ENCODE measurements around the gene CHCHD10. TPM values are rescaled to one million over a fixed set of nuclear protein-coding genes. Genes with fewer than 3 reads are reported as not detected.

Gene CHCHD10
- total and polyA plus RNA-seq, 2 donors = 20.0 to 64.0 TPM

GRCh38 chr22:23750714-23751440, 16.9 kb downstream of the CHCHD10 start, which contains the start of gene ZNF70:
Gene ZNF70 (minus strand): TSS chr22:23751112. CDS start chr22:23745140, 5,972 bp downstream.
- Histone ChIP-seq H3K27me3 (ENCODE audit: control insufficient read depth in 2 of 2, insufficient read depth in 1 of 2, low read length in 1 of 2) (no peaks in the 10 kb centered on the region), H3K4me3 (ENCODE audit: low read length in 2 of 2) (peak within 1 kb of the TSS; percentile 84 to 91), H3K9me3 (ENCODE audit: control insufficient read depth in 2 of 2, insufficient read depth in 1 of 2, low read length in 1 of 2) (no peaks in the 10 kb centered on the region), H3K27ac (ENCODE audit: low read depth in 1 of 2, low read length in 1 of 2) (peak within 1 kb of the TSS; percentile 81 to 91), H3K36me3 (ENCODE audit: control insufficient read depth in 2 of 2, insufficient read depth in 2 of 2, low read length in 1 of 2) (no peaks in the 10 kb centered on the region), H3K4me1 (ENCODE audit: control insufficient read depth in 2 of 2, insufficient read depth in 2 of 2, low read length in 2 of 2) (peaks cover 9 to 22% of the 10 kb centered on the region in 2 donors)
- DNase-seq (ENCODE audit: low read depth in 6 of 9, low spot score in 9 of 9) = peak in 7 of 9 donors; percentile 70 to 93 (median 87)
- WGBS = under 1% methylated on average over 78 of the region's 78 CpGs

- Histone ChIP-seq H3K36me3 (ENCODE audit: control insufficient read depth in 2 of 2, insufficient read depth in 2 of 2, low read length in 1 of 2) (no peaks in the 10 kb centered on the region), H3K27me3 (ENCODE audit: control insufficient read depth in 2 of 2, insufficient read depth in 1 of 2, low read length in 1 of 2) (no peaks in the 10 kb centered on the region), H3K4me1 (ENCODE audit: control insufficient read depth in 2 of 2, insufficient read depth in 2 of 2, low read length in 2 of 2) (peaks cover 9 to 22% of the 10 kb centered on the region in 2 donors), H3K4me3 (ENCODE audit: low read length in 2 of 2) (peak overlapping the region; percentile 57 to 84), H3K9me3 (ENCODE audit: control insufficient read depth in 2 of 2, insufficient read depth in 1 of 2, low read length in 1 of 2) (no peaks in the 10 kb centered on the region), H3K27ac (ENCODE audit: low read depth in 1 of 2, low read length in 1 of 2) (peak overlapping the region; percentile 56 to 68)
- no peak for DNase-seq (ENCODE audit: low read depth in 6 of 9, low spot score in 9 of 9)
- WGBS = 42% methylated on average over 5 of the region's 5 CpGs
Measured at GRCh38 chr22:23750367-23750713, 17.4 kb downstream of the CHCHD10 start.

- peaks cover 0 to under 1% of the 10 kb centered on the region in 2 donors for H3K36me3 ChIP-seq (ENCODE audit: control insufficient read depth in 2 of 2, insufficient read depth in 2 of 2, low read length in 1 of 2)
- no peaks in the 10 kb centered on the region for H3K27me3 ChIP-seq (ENCODE audit: control insufficient read depth in 2 of 2, insufficient read depth in 1 of 2, low read length in 1 of 2)
- H3K4me3 ChIP-seq (ENCODE audit: low read length in 2 of 2) = no peak overlapping the region
- WGBS = 90% methylated on average over 12 of the region's 12 CpGs
- no peaks in the 10 kb centered on the region for H3K9me3 ChIP-seq (ENCODE audit: control insufficient read depth in 2 of 2, insufficient read depth in 1 of 2, low read length in 1 of 2)
- peaks cover 9 to 22% of the 10 kb centered on the region in 2 donors for H3K4me1 ChIP-seq (ENCODE audit: control insufficient read depth in 2 of 2, insufficient read depth in 2 of 2, low read length in 2 of 2)
- no peak for DNase-seq (ENCODE audit: low read depth in 6 of 9, low spot score in 9 of 9)
- no peak overlapping the region for H3K27ac ChIP-seq (ENCODE audit: low read depth in 1 of 2, low read length in 1 of 2)
Measured at GRCh38 chr22:23749841-23750301, 17.9 kb downstream of the CHCHD10 start.

- Histone ChIP-seq H3K27ac (ENCODE audit: low read depth in 1 of 2, low read length in 1 of 2) (no peak overlapping the region), H3K27me3 (ENCODE audit: control insufficient read depth in 2 of 2, insufficient read depth in 1 of 2, low read length in 1 of 2) (no peaks in the 10 kb centered on the region), H3K36me3 (ENCODE audit: control insufficient read depth in 2 of 2, insufficient read depth in 2 of 2, low read length in 1 of 2) (peaks cover 20 to 22% of the 10 kb centered on the region in 2 donors), H3K9me3 (ENCODE audit: control insufficient read depth in 2 of 2, insufficient read depth in 1 of 2, low read length in 1 of 2) (no peaks in the 10 kb centered on the region), H3K4me1 (ENCODE audit: control insufficient read depth in 2 of 2, insufficient read depth in 2 of 2, low read length in 2 of 2) (peaks cover 5 to 10% of the 10 kb centered on the region in 2 donors), H3K4me3 (ENCODE audit: low read length in 2 of 2) (no peak overlapping the region)
- no peak for DNase-seq (ENCODE audit: low read depth in 6 of 9, low spot score in 9 of 9)
- 94% methylated on average over 6 of the region's 6 CpGs for WGBS
Measured at GRCh38 chr22:23745791-23746190, 22.0 kb downstream of the CHCHD10 start.

GRCh38 chr22:23744485-23744884, 23.3 kb downstream of the CHCHD10 start:
- no peak overlapping the region for H3K27ac ChIP-seq (ENCODE audit: low read depth in 1 of 2, low read length in 1 of 2)
- H3K36me3 ChIP-seq (ENCODE audit: control insufficient read depth in 2 of 2, insufficient read depth in 2 of 2, low read length in 1 of 2) = peaks cover 20 to 22% of the 10 kb centered on the region in 2 donors
- no peak overlapping the region for H3K4me3 ChIP-seq (ENCODE audit: low read length in 2 of 2)
- no peak for DNase-seq (ENCODE audit: low read depth in 6 of 9, low spot score in 9 of 9)
- H3K9me3 ChIP-seq (ENCODE audit: control insufficient read depth in 2 of 2, insufficient read depth in 1 of 2, low read length in 1 of 2) = no peaks in the 10 kb centered on the region
- 97% methylated on average over 14 of the region's 14 CpGs for WGBS
- H3K4me1 ChIP-seq (ENCODE audit: control insufficient read depth in 2 of 2, insufficient read depth in 2 of 2, low read length in 2 of 2) = no peaks in the 10 kb centered on the region
- H3K27me3 ChIP-seq (ENCODE audit: control insufficient read depth in 2 of 2, insufficient read depth in 1 of 2, low read length in 1 of 2) = no peaks in the 10 kb centered on the region

GRCh38 chr22:23744001-23744400, 23.8 kb downstream of the CHCHD10 start:
- Histone ChIP-seq H3K27me3 (ENCODE audit: control insufficient read depth in 2 of 2, insufficient read depth in 1 of 2, low read length in 1 of 2) (no peaks in the 10 kb centered on the region), H3K4me1 (ENCODE audit: control insufficient read depth in 2 of 2, insufficient read depth in 2 of 2, low read length in 2 of 2) (no peaks in the 10 kb centered on the region), H3K27ac (ENCODE audit: low read depth in 1 of 2, low read length in 1 of 2) (no peak overlapping the region), H3K36me3 (ENCODE audit: control insufficient read depth in 2 of 2, insufficient read depth in 2 of 2, low read length in 1 of 2) (peaks cover 20 to 22% of the 10 kb centered on the region in 2 donors), H3K9me3 (ENCODE audit: control insufficient read depth in 2 of 2, insufficient read depth in 1 of 2, low read length in 1 of 2) (no peaks in the 10 kb centered on the region), H3K4me3 (ENCODE audit: low read length in 2 of 2) (no peak overlapping the region)
- 97% methylated on average over 13 of the region's 13 CpGs for WGBS
- DNase-seq (ENCODE audit: low read depth in 6 of 9, low spot score in 9 of 9) = no peak

GRCh38 chr22:23743303-23743705, 24.5 kb downstream of the CHCHD10 start:
- H3K4me1 ChIP-seq (ENCODE audit: control insufficient read depth in 2 of 2, insufficient read depth in 2 of 2, low read length in 2 of 2) = no peaks in the 10 kb centered on the region
- H3K9me3 ChIP-seq (ENCODE audit: control insufficient read depth in 2 of 2, insufficient read depth in 1 of 2, low read length in 1 of 2) = no peaks in the 10 kb centered on the region
- no peaks in the 10 kb centered on the region for H3K27me3 ChIP-seq (ENCODE audit: control insufficient read depth in 2 of 2, insufficient read depth in 1 of 2, low read length in 1 of 2)
- no peak for DNase-seq (ENCODE audit: low read depth in 6 of 9, low spot score in 9 of 9)
- 74% methylated on average over 2 of the region's 2 CpGs for WGBS
- peaks cover 20 to 22% of the 10 kb centered on the region in 2 donors for H3K36me3 ChIP-seq (ENCODE audit: control insufficient read depth in 2 of 2, insufficient read depth in 2 of 2, low read length in 1 of 2)
- peak overlapping the region in 1 of 2 donors; percentile 11 for H3K27ac ChIP-seq (ENCODE audit: low read depth in 1 of 2, low read length in 1 of 2)
- H3K4me3 ChIP-seq (ENCODE audit: low read length in 2 of 2) = no peak overlapping the region

GRCh38 chr22:23742505-23743264, 25.1 kb downstream of the CHCHD10 start:
- Histone ChIP-seq H3K27ac (ENCODE audit: low read depth in 1 of 2, low read length in 1 of 2) (peak overlapping the region; percentile 11 to 26), H3K4me1 (ENCODE audit: control insufficient read depth in 2 of 2, insufficient read depth in 2 of 2, low read length in 2 of 2) (no peaks in the 10 kb centered on the region), H3K36me3 (ENCODE audit: control insufficient read depth in 2 of 2, insufficient read depth in 2 of 2, low read length in 1 of 2) (peaks cover 20 to 22% of the 10 kb centered on the region in 2 donors), H3K27me3 (ENCODE audit: control insufficient read depth in 2 of 2, insufficient read depth in 1 of 2, low read length in 1 of 2) (no peaks in the 10 kb centered on the region), H3K9me3 (ENCODE audit: control insufficient read depth in 2 of 2, insufficient read depth in 1 of 2, low read length in 1 of 2) (no peaks in the 10 kb centered on the region), H3K4me3 (ENCODE audit: low read length in 2 of 2) (no peak overlapping the region)
- 88% methylated on average over 7 of the region's 7 CpGs for WGBS
- DNase-seq (ENCODE audit: low read depth in 6 of 9, low spot score in 9 of 9) = no peak

- DNase-seq (ENCODE audit: low read depth in 6 of 9, low spot score in 9 of 9) = no peak
- Histone ChIP-seq H3K9me3 (ENCODE audit: control insufficient read depth in 2 of 2, insufficient read depth in 1 of 2, low read length in 1 of 2) (no peaks in the 10 kb centered on the region), H3K4me1 (ENCODE audit: control insufficient read depth in 2 of 2, insufficient read depth in 2 of 2, low read length in 2 of 2) (peaks cover 0 to 6% of the 10 kb centered on the region in 2 donors), H3K27ac (ENCODE audit: low read depth in 1 of 2, low read length in 1 of 2) (no peak overlapping the region), H3K36me3 (ENCODE audit: control insufficient read depth in 2 of 2, insufficient read depth in 2 of 2, low read length in 1 of 2) (peaks cover 1 to 4% of the 10 kb centered on the region in 2 donors), H3K27me3 (ENCODE audit: control insufficient read depth in 2 of 2, insufficient read depth in 1 of 2, low read length in 1 of 2) (no peaks in the 10 kb centered on the region), H3K4me3 (ENCODE audit: low read length in 2 of 2) (no peak overlapping the region)
Measured at GRCh38 chr22:23737696-23738095, 30.1 kb downstream of the CHCHD10 start.

Data from thymus (tissue), 11 donors.